Stimulated activated CD4-positive, alpha-beta T cell treated with anti-CD3 and anti-CD28 coated beads, TNF-alpha, amount 100 ng/mL, for 4 hours (primary cell): Measurements from ENCODE around the gene PCDHGA12.
"Not testable (repeated sequence)": the region's sequence is repeated elsewhere in the genome, so short reads cannot be mapped to it uniquely, and the experiment has no call there.

Experiments used
- DNase-seq, 3 experiments: peaks; one replicate each; pipeline ENCODE4 v3.0.0-alpha.2; 2020; ENCODE audit warnings: low read depth in 3 of 3

PCDHGA12 gene

GRCh38 chr5:141430332-141431113 is at the start of gene PCDHGA12:
Gene PCDHGA12, plus strand, starts transcription at chr5:141430507. Its CDS starts 253 bp downstream, at chr5:141430760.
- DNase-seq = no peak

GRCh38 chr5:141382469-141383294 is 47.6 kb upstream of the PCDHGA12 start, which contains the start of gene PCDHGA7:
Gene PCDHGA7, plus strand, starts transcription at chr5:141382742. Its CDS starts 158 bp downstream, at chr5:141382900.
- DNase-seq = no peak

GRCh38 chr5:141383345-141383744 is 47.0 kb upstream of the PCDHGA12 start:
- DNase-seq = no peak

- no peak for DNase-seq
These were observed 45.6 kb upstream of the PCDHGA12 start for GRCh38 chr5:141384471-141385267.

GRCh38 chr5:141387557-141388311 is 42.6 kb upstream of the PCDHGA12 start, which contains the start of gene PCDHGB4:
Gene PCDHGB4, plus strand, starts transcription at chr5:141387698. Its CDS starts 187 bp downstream, at chr5:141387885.
- DNase-seq = not testable (repeated sequence)

- DNase-seq = no peak
These were observed 41.6 kb upstream of the PCDHGA12 start for GRCh38 chr5:141388661-141389060.

- DNase-seq = no peak
These were observed 40.9 kb upstream of the PCDHGA12 start for GRCh38 chr5:141389153-141390042.

- DNase-seq = no peak
These were observed 37.7 kb upstream of the PCDHGA12 start, which contains the start of gene PCDHGA8 for GRCh38 chr5:141392429-141393198. Gene PCDHGA8, plus strand, starts transcription at chr5:141392633. Its CDS starts 181 bp downstream, at chr5:141392814.

- no peak for DNase-seq
These were observed 37.0 kb upstream of the PCDHGA12 start for GRCh38 chr5:141393267-141393666.

GRCh38 chr5:141394401-141395187 is 35.7 kb upstream of the PCDHGA12 start:
- DNase-seq = not testable (repeated sequence)

- not testable (repeated sequence) for DNase-seq
These were observed 32.4 kb upstream of the PCDHGA12 start, which contains the start of gene PCDHGB5 for GRCh38 chr5:141397756-141398551. Gene PCDHGB5, plus strand, starts transcription at chr5:141397947. Its CDS starts 181 bp downstream, at chr5:141398128.

- DNase-seq = no peak
These were observed 31.7 kb upstream of the PCDHGA12 start for GRCh38 chr5:141398608-141399007.

GRCh38 chr5:141399555-141400258 is 30.6 kb upstream of the PCDHGA12 start:
- DNase-seq = no peak

- no peak for DNase-seq
These were observed 27.6 kb upstream of the PCDHGA12 start, which contains the start of gene PCDHGA9 for GRCh38 chr5:141402553-141403243. Gene PCDHGA9, plus strand, starts transcription at chr5:141402778. Its CDS starts 175 bp downstream, at chr5:141402953.

- DNase-seq = no peak
These were observed 26.9 kb upstream of the PCDHGA12 start for GRCh38 chr5:141403387-141403786.
